Neural cell (in vitro differentiated cells): ENCODE measurements around the gene SLAMF7. TPM values are rescaled to one million over a fixed set of nuclear protein-coding genes. Genes with fewer than 3 reads are reported as not detected.

Experiments used
- H2AFZ ChIP-seq: fragments of 200-600, 300-800 bp; sonication (generic), shearing (Covaris generic); 2 replicates; pipeline ENCODE4 v1.6.0; 2014; ENCODE audit warnings: low read depth, mild to moderate bottlenecking, antibody characterized with exemption, low read length, moderate library complexity
- H3F3A ChIP-seq: fragments of 200-600 bp; shearing (Covaris generic); 2 replicates; pipeline ENCODE4 v1.6.1; 2016; ENCODE audit warnings: mild to moderate bottlenecking, moderate library complexity, mixed read lengths, antibody characterized with exemption, low read length; ENCODE audit not compliant: insufficient read depth, poor library complexity, severe bottlenecking
- H3K27ac ChIP-seq: fragments of 200-600, 300-800 bp; sonication (generic), shearing (Covaris generic); 2 replicates; pipeline ENCODE4 v1.5.1; 2014; ENCODE audit warnings: mild to moderate bottlenecking, low read length, moderate library complexity
- H3K27me3 ChIP-seq: fragments of 300-800, 200-600 bp; sonication (generic), shearing (Covaris generic); 2 replicates; pipeline ENCODE4 v1.6.0; 2014; ENCODE audit warnings: mild to moderate bottlenecking, low read depth, low read length, moderate library complexity; ENCODE audit not compliant: insufficient read depth
- H3K36me3 ChIP-seq: fragments of 300-800, 200-600 bp; sonication (generic), shearing (Covaris generic); 2 replicates; pipeline ENCODE4 v1.5.1; 2014; ENCODE audit warnings: mild to moderate bottlenecking, antibody characterized with exemption, low read length, moderate library complexity; ENCODE audit not compliant: insufficient read depth
- H3K4me2 ChIP-seq: fragments of 300-800, 200-600 bp; sonication (generic), shearing (Covaris generic); 2 replicates; pipeline ENCODE4 v1.6.0; 2014; ENCODE audit warnings: mild to moderate bottlenecking, low read length
- H3K4me3 ChIP-seq: fragments of 300-800, 200-600 bp; sonication (generic), shearing (Covaris generic); 2 replicates; pipeline ENCODE4 v1.5.1; 2014; ENCODE audit warnings: mild to moderate bottlenecking, low read length, moderate library complexity
- H3K79me2 ChIP-seq: fragments of 200-600 bp; shearing (Covaris generic); replicated peaks from 2 replicates; pipeline ENCODE4 v1.6.0; 2014; ENCODE audit warnings: mild to moderate bottlenecking, low read length, moderate library complexity; ENCODE audit not compliant: insufficient read depth
- H3K9ac ChIP-seq: fragments of 300-800, 200-600 bp; sonication (generic), shearing (Covaris generic); 2 replicates; pipeline ENCODE4 v1.6.1; 2016; ENCODE audit warnings: mild to moderate bottlenecking, low read length, mixed read lengths
- H3K9me2 ChIP-seq: fragments of 200-600 bp; shearing (Covaris generic); 2 replicates; pipeline ENCODE4 v1.6.1; 2016; ENCODE audit warnings: mild to moderate bottlenecking, low read length, mixed read lengths; ENCODE audit not compliant: insufficient read depth
- H3K9me3 ChIP-seq: fragments of 200-600, 300-800 bp; sonication (generic), shearing (Covaris generic); 2 replicates; pipeline ENCODE4 v1.6.1; 2016; ENCODE audit warnings: mild to moderate bottlenecking, mixed run types, low read length, moderate library complexity, mixed read lengths
- H4K20me1 ChIP-seq: fragments of 200-600 bp; shearing (Covaris generic); 2 replicates; pipeline ENCODE4 v1.6.1; 2016; ENCODE audit warnings: mild to moderate bottlenecking, mixed run types; ENCODE audit not compliant: insufficient read depth
- EP300 ChIP-seq: fragments of 450-650 bp; conservative IDR thresholded peaks from 2 replicates; pipeline ENCODE4 v1.6.1; 2014; ENCODE audit warnings: antibody characterized with exemption, mild to moderate bottlenecking, moderate library complexity; ENCODE audit not compliant: poor library complexity, severe bottlenecking
- EZH2 ChIP-seq: fragments of 200-600, 300-800 bp; shearing (Covaris generic), sonication (generic); IDR thresholded peaks from 2 replicates; pipeline ENCODE4 v1.6.1; 2014; ENCODE audit warnings: antibody characterized with exemption, low read length, borderline replicate concordance, mild to moderate bottlenecking; ENCODE audit not compliant: insufficient read depth, poor library complexity, severe bottlenecking
- MXI1 ChIP-seq: fragments of 450-650 bp; conservative IDR thresholded peaks from 2 replicates; pipeline ENCODE4 v1.6.1; 2014; ENCODE audit warnings: antibody characterized with exemption, mild to moderate bottlenecking; ENCODE audit not compliant: poor library complexity, severe bottlenecking
- POLR2AphosphoS5 ChIP-seq: IDR thresholded peaks from 2 replicates; pipeline ENCODE4 v1.6.1; 2012
- RAD21 ChIP-seq: fragments of 450-650 bp; conservative IDR thresholded peaks from 2 replicates; pipeline ENCODE4 v1.6.1; 2014; ENCODE audit warnings: antibody characterized with exemption, mild to moderate bottlenecking, moderate library complexity
- SMC3 ChIP-seq: fragments of 450-650 bp; conservative IDR thresholded peaks from 2 replicates; pipeline ENCODE4 v1.6.1; 2014; ENCODE audit warnings: antibody characterized with exemption, mild to moderate bottlenecking, moderate library complexity; ENCODE audit not compliant: poor library complexity
- TAF1 ChIP-seq: IDR thresholded peaks from 2 replicates; pipeline ENCODE4 v1.6.1; 2012; ENCODE audit warnings: low read depth
- polyA plus RNA-seq: library from polyadenylated mRNA; depleted of rRNA; stranded (reverse); fragments of >200 nt; gene quantifications from 2 replicates; pipeline ENCODE4 v1.2.3, GENCODE V29; 2014
- TF ChIP-seq, protein P1 (sequence below): IDR thresholded peaks from 2 replicates; pipeline ENCODE4 v1.6.1; 2012; ENCODE audit warnings: borderline replicate concordance
- TF ChIP-seq, protein P2 (sequence below): fragments of 450-650 bp; IDR thresholded peaks from 2 replicates; pipeline ENCODE4 v1.5.1; 2014; ENCODE audit warnings: antibody characterized with exemption, mild to moderate bottlenecking, moderate library complexity; ENCODE audit not compliant: poor library complexity, severe bottlenecking

SLAMF7 gene
- polyA plus RNA-seq, 1 donor from 2014 or later: not detected

DNA sequence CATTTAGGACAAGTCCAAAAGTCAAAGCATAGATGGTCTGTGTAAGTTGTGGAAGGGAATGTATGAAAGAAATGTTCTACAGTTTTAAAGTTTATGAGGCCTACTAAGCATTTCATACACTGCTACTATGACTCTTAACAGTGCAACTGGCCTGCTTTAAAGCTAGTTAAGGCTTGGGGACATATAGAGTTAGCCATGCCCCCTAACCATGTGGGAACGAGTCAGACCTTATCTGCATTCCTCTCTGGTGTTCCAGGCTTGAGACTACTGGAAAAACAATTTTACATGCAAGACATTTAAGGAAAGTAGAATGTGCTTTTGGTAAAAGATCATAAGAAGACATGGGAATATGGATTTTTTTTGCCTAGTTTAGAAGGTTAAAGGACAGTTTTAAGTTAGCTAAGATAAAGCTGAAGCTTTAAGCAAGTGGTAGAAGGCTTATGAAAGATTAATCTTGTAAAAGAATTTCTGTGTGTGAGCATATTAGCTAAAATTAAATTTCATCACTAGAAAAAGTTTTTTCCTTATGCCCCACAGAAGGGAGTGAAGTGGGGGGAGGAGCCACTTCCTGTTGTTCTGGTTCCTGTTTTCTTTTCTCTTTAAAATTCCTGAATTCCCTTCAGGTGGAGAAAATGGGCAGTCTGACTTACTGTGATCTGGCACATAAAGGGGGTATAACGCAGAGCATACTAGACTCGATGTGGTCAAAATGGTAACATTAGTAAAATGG lies 18.5 kb upstream of the SLAMF7 start:
- no peaks in the 10 kb centered on the region for H3K9me3 ChIP-seq
- no peaks in the 10 kb centered on the region for H4K20me1 ChIP-seq
- no peak overlapping the region for H3K27ac ChIP-seq
- no peak overlapping the region for H2AFZ ChIP-seq
- H3K9ac ChIP-seq: no peak overlapping the region
- no peak overlapping the region for H3K4me2 ChIP-seq
- H3K4me3 ChIP-seq: no peak overlapping the region
- no peaks in the 10 kb centered on the region for H3K27me3 ChIP-seq
- H3K79me2 ChIP-seq: no peaks in the 10 kb centered on the region
- H3K9me2 ChIP-seq: no peaks in the 10 kb centered on the region
- H3F3A ChIP-seq: no peaks in the 10 kb centered on the region
- TF ChIP-seq, protein P1, sequence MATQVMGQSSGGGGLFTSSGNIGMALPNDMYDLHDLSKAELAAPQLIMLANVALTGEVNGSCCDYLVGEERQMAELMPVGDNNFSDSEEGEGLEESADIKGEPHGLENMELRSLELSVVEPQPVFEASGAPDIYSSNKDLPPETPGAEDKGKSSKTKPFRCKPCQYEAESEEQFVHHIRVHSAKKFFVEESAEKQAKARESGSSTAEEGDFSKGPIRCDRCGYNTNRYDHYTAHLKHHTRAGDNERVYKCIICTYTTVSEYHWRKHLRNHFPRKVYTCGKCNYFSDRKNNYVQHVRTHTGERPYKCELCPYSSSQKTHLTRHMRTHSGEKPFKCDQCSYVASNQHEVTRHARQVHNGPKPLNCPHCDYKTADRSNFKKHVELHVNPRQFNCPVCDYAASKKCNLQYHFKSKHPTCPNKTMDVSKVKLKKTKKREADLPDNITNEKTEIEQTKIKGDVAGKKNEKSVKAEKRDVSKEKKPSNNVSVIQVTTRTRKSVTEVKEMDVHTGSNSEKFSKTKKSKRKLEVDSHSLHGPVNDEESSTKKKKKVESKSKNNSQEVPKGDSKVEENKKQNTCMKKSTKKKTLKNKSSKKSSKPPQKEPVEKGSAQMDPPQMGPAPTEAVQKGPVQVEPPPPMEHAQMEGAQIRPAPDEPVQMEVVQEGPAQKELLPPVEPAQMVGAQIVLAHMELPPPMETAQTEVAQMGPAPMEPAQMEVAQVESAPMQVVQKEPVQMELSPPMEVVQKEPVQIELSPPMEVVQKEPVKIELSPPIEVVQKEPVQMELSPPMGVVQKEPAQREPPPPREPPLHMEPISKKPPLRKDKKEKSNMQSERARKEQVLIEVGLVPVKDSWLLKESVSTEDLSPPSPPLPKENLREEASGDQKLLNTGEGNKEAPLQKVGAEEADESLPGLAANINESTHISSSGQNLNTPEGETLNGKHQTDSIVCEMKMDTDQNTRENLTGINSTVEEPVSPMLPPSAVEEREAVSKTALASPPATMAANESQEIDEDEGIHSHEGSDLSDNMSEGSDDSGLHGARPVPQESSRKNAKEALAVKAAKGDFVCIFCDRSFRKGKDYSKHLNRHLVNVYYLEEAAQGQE: no peak
- TF ChIP-seq EP300 (no peak), MXI1 (no peak), POLR2AphosphoS5 (no peak), TAF1 (no peak), RAD21 (no peak), SMC3 (no peak), EZH2 (no peak)
- TF ChIP-seq, protein P2, sequence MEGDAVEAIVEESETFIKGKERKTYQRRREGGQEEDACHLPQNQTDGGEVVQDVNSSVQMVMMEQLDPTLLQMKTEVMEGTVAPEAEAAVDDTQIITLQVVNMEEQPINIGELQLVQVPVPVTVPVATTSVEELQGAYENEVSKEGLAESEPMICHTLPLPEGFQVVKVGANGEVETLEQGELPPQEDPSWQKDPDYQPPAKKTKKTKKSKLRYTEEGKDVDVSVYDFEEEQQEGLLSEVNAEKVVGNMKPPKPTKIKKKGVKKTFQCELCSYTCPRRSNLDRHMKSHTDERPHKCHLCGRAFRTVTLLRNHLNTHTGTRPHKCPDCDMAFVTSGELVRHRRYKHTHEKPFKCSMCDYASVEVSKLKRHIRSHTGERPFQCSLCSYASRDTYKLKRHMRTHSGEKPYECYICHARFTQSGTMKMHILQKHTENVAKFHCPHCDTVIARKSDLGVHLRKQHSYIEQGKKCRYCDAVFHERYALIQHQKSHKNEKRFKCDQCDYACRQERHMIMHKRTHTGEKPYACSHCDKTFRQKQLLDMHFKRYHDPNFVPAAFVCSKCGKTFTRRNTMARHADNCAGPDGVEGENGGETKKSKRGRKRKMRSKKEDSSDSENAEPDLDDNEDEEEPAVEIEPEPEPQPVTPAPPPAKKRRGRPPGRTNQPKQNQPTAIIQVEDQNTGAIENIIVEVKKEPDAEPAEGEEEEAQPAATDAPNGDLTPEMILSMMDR: no peak
- H3K36me3 ChIP-seq: no peaks in the 10 kb centered on the region

DNA sequence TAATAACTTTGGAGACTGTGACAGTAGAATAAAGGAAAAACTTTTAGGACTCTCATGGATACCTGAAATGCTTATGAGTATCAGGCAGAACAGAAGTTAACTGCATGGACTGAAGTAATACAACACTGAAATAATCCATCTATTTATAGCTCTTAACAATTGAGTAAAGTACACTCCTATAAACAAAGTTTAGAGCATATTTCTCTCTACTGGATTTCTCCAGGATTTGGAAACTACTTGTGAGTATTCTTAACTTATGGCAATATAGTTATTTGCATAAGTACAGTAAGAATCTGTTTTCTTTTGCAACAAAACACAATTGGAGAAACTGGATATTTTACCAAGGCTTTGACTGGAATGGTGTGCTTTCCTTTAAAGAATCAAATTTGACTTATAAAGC lies 17.6 kb upstream of the SLAMF7 start:
- no peaks in the 10 kb centered on the region for H3K9me2 ChIP-seq
- H3K27ac ChIP-seq: no peak overlapping the region
- no peak overlapping the region for H3K4me2 ChIP-seq
- H3K36me3 ChIP-seq: no peaks in the 10 kb centered on the region
- H3K79me2 ChIP-seq: no peaks in the 10 kb centered on the region
- no peaks in the 10 kb centered on the region for H3F3A ChIP-seq
- no peak overlapping the region for H2AFZ ChIP-seq
- TF ChIP-seq EP300 (no peak), SMC3 (no peak), RAD21 (no peak), MXI1 (no peak), EZH2 (no peak), POLR2AphosphoS5 (no peak), TAF1 (no peak)
- TF ChIP-seq, protein P2: no peak
- TF ChIP-seq, protein P1: no peak
- no peaks in the 10 kb centered on the region for H3K9me3 ChIP-seq
- H3K4me3 ChIP-seq: no peak overlapping the region
- H3K9ac ChIP-seq: no peak overlapping the region
- H4K20me1 ChIP-seq: no peaks in the 10 kb centered on the region
- no peaks in the 10 kb centered on the region for H3K27me3 ChIP-seq
